ENCODE measurements around the gene CYTH3.

DNA sequence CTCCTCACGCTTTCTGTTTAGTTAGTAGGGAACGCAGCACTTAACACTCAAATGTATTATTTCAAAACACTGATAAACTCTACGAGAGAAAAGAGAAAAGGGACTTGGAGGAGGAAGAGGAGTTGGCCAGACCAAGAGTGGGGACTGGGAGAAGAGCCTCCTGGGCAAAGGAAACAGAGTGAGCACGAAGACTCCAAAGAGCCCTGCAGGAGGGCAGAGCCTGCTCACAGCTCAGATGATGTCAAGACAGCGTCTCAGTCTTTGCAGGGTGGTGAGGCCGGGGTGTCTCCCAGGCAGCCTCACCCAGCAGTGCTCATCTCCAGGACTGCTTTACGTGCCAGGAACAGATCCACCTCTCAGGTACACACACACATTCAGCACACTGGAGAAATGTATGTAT is 41.2 kb downstream of the CYTH3 start:
- TF ChIP-seq, protein P1, sequence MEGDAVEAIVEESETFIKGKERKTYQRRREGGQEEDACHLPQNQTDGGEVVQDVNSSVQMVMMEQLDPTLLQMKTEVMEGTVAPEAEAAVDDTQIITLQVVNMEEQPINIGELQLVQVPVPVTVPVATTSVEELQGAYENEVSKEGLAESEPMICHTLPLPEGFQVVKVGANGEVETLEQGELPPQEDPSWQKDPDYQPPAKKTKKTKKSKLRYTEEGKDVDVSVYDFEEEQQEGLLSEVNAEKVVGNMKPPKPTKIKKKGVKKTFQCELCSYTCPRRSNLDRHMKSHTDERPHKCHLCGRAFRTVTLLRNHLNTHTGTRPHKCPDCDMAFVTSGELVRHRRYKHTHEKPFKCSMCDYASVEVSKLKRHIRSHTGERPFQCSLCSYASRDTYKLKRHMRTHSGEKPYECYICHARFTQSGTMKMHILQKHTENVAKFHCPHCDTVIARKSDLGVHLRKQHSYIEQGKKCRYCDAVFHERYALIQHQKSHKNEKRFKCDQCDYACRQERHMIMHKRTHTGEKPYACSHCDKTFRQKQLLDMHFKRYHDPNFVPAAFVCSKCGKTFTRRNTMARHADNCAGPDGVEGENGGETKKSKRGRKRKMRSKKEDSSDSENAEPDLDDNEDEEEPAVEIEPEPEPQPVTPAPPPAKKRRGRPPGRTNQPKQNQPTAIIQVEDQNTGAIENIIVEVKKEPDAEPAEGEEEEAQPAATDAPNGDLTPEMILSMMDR (IDR thresholded peaks at IDR 0.05), result no peak
- TF ChIP-seq POLR2A (IDR thresholded peaks at IDR 0.05), result no peak
- no peak for TF ChIP-seq POLR2AphosphoS5 (IDR thresholded peaks at IDR 0.05)

Data from prostate gland (tissue), 2 donors.